Kidney tubule cell (primary cell): Measurements from ENCODE around the gene CNTNAP2.
A peak's percentile ranks its signal among the peaks of the same experiment; 100 is the strongest.

ENCODE experiments used
- DNase-seq: peaks from one replicate; pipeline ENCODE4 v3.0.0-alpha.2; 2018; ENCODE audit warnings: low spot score

The CNTNAP2 gene

GRCh38 chr7:147261693-147262092, 1145.1 kb downstream of the CNTNAP2 start:
- no peak for DNase-seq

DNA sequence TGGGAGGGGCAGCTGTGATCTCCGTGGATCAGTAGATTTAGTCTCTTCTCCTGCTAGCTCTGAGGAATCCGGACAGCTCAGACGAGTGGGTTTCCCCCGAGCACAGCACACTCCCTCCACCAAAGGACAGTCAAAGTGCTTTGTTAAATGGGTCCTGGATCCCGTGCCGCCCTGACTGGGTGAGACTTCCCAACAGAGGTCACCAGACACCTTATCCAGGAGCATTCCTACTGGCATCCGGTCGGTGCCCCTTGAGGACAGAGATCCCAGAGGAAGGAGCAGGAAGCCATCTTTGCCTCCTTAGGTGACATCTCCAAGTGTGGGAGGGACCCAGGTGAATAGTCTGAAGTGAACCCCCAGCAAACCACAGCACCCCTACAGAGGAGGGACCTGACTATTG, 1148.9 kb downstream of the CNTNAP2 start:
- DNase-seq: no peak

- DNase-seq: no peak
These were observed 1159.5 kb downstream of the CNTNAP2 start for GRCh38 chr7:147276106-147276505.

DNA sequence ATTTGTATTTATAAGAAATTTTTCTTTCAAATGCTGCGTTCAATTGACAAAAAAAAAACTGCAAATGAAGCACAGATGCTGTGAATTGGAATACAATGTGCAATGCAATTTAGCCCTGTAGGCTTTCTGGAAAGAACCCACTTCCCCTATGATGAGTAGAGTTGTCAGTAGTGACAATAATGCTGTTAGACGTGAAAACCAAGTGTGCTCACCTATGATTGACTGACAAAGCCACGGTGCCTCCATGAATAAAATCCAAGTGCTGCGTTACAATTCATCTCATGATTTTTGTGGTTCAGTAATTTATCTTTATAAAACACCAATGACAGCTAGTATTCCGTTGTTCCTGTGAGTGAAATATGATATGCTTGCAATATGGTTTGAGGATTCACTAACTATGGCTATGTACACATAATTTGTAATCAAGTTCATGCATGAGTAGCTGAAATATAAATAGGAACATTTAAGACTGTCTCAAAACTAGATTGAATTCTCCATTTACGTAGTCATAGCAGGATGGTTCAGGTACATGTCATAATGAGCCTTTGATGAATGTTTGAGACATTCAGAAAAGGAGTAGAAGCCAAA, 1160.3 kb downstream of the CNTNAP2 start:
- DNase-seq: no peak

GRCh38 chr7:147279514-147279913, 1162.9 kb downstream of the CNTNAP2 start:
- DNase-seq: no peak

DNA sequence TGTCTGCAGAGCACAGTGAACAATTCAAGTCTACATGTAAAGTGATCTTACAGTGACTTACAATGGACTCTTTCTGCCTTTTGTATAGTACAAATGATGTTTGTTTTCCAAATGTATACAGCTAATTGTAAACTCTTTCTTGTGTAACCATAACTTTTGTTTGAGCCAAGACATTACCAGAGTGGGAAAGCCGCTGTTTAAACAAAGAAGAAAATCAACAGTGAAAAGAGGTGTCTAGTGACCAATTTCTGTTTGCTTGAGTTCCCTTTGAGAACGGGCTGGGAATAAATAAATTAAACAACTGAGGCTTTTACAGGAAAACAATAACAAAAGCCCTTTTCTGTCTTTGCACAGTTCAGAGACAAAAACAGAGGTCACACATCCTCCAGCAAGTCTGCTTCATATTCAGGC, 1163.4 kb downstream of the CNTNAP2 start:
- no peak for DNase-seq

- DNase-seq: no peak
These were observed 1165.6 kb downstream of the CNTNAP2 start for GRCh38 chr7:147282204-147282603.

DNA sequence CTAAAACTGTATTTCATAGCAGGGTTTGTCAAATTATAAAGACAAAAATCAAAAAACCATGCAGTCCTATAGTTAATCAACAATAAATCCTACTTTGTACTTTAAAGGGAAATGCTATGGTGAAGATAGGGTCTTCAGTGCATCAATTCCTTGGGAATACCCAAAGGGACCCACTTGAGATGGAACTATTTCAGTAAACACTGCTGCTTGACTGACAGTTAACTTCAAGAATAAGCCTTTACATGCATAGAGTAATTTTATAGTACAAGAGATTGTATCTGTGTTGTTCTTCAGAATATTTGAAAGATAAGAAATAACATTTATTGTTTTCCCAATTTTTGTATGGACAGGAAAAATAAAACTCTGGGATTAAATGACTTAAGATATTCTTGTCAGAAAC, 1179.6 kb downstream of the CNTNAP2 start:
- no peak for DNase-seq

- no peak for DNase-seq
These were observed 1180.4 kb downstream of the CNTNAP2 start for GRCh38 chr7:147296986-147297385.

DNA sequence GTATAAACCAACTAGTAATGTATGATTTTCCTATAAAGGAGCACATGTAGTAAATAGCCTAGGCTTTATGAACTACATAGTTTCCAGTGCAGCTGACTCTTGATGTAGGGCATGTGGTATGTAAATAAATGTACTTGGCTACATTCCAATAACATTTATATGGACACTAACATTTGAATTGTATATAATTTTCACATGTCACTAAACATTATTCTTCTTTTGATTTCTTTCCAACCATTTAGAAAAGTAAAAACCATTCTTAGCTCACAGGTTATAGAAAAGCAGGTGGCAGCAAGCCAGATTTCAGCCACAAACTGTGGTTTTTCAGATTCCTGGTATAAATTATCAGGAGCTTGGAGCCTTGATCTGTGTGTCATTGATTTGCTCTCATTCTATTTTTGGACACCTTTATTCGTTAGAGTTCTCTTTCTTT, 1182.0 kb downstream of the CNTNAP2 start:
- DNase-seq: no peak

DNA sequence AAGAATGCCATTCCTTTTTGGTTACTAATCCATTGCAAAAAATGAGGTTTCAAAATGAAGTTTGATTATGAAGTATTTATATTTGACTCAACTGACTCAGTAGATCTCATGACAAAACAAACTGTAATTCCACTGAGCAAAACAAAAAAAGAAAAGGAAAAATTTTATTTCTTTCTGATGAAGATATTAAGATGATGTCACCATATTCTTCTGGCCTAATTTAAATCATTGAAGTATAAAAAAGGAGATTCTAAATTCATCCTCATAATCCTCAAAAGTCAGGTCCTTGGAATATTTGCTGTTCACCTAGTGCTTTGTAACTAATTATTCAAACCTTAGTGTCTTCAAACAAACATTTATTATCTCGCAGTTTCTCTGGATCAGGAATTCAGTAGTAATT, 1183.7 kb downstream of the CNTNAP2 start:
- no peak for DNase-seq

DNA sequence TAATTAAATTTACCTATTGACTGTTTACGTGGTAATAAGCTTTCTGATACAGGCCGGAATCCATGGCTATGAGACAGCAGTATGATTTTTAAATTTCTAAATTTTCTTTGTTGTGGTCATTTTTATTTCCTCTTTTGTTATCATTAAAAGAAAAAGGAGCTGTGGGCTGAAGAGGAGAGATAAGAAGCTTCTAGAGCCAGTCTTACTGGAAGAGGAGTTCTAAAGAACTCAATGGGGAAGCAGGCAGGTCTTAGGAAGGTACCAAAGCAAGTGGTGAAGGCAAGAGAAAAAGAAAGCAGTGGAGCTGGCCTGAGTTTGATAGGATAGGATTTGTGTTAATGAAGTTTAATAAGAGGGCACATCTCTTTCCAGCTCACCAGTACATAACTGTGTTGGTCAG, 1187.8 kb downstream of the CNTNAP2 start:
- DNase-seq: no peak

DNA sequence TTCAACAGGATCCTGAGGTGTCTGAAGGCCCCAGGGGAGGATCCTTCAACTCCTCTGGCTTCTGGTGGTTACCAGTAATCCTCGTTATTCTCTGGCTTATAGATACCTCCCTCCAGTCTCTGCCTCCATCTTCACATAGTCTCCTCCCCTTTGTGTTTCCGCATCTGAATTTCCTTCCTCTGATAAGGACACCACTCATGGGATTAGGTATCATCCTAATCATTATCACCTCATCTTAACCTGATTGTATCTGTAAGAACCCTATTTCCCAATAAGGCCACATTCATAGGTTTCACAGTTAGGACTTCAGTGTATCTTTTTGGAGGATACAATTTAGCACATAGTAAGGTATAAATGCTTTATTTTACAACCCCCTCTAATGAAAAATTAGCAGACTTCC, 1189.2 kb downstream of the CNTNAP2 start:
- DNase-seq: no peak

DNA sequence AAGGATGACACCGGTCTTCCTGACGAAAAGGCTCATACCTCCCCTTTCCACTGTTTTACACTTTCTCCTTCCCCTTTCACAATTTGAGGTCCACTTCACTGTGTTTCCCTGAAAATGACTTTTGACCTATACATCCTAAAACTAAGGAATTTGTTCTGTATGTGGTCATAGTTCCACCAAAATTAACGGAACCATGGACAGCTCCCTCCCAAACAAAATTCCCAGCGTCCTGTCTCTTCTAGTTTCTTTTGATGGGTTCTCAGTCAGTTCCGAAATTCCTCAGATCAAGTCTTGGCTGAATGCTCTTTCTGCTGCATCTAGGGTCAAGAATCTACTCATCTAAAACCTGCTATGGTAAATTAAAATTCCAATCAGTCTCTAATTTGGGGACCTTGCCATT, 1191.9 kb downstream of the CNTNAP2 start:
- DNase-seq: no peak

GRCh38 chr7:147311336-147311735, 1194.7 kb downstream of the CNTNAP2 start:
- no peak for DNase-seq

- DNase-seq: no peak
These were observed 1204.9 kb downstream of the CNTNAP2 start for GRCh38 chr7:147321504-147321903.

GRCh38 chr7:147332988-147333387, 1216.4 kb downstream of the CNTNAP2 start:
- no peak for DNase-seq

DNA sequence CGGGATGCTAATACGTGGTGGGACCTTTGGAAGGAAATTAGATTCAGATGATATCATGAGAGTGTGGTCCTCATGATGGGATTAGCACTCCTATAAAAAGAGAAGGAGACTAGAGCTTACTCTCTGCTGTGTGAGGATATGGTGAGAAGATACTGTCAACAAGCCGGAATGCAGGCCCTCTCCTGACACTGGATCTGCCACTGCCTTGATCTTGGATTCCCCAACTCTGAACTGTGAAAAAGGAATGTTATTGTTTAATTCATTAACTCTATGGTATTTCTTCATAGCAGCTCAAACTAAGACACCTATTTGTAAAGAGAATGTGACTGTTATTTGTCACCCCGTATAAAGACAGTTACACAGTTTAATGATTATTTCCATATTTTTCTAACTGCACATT, 1246.5 kb downstream of the CNTNAP2 start:
- peak; percentile 54 for DNase-seq

DNA sequence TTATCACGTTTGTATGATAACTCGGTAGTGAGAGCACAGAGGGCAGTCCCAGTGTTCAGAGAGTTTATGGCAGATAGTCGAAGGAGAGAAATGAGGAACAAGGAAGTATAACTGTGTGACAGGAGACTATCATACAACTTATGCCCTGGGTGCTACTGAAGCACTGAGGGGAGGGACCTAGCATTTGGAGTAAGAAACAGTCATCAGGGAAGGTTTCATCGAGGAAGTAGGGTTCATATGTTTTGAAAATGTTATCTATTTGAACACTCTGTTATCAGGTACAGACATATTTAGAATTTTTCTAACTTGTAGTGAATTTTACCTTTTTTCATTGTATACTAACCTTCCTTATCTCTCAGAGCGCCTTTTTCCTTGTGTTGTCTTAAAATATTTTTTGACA, 1259.6 kb downstream of the CNTNAP2 start:
- no peak for DNase-seq

GRCh38 chr7:147380926-147381325, 1264.3 kb downstream of the CNTNAP2 start:
- no peak for DNase-seq

GRCh38 chr7:147394329-147394728, 1277.7 kb downstream of the CNTNAP2 start:
- DNase-seq: no peak

DNA sequence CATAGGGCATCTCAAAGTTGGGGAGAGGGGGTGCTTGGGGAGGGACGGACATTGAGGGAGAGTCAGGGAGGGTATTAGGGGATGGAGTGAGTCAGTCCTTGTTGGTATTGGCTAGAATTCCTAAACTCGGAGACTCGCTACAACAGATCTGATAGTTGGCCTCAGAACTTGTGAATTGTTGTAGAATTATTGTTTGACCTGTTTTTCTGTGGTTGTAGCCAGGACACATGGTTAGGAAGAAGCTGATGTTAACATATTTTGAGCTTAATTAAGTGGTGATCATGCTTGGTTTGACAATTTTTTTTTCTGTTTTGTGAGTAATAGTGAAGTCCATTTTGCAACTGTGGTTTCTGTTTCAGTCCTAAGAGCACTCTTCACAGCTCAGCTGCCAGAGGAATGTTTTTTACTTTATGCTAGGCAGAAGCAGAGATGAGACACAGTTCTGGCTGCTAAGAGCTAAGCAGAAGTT, 1283.7 kb downstream of the CNTNAP2 start:
- peak; percentile 79 for DNase-seq

DNA sequence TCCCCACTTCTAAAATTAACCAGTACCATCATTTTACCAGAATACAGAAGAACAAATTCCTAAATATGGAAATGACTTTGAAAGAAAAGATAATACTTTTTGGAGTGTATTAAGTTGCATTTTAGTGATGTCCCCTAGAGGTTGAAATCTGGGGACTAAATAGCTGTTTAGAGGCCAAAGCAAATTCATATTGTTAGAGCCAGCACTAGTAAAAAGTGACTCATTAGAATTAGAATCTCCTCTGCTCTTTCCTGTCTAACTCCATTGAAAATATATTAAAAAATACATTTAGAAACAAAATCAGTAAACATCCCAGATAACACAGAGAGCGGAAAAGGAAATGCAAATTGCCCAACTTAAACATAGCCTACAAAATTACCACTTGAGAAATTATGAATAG, 1284.3 kb downstream of the CNTNAP2 start:
- DNase-seq: no peak

DNA sequence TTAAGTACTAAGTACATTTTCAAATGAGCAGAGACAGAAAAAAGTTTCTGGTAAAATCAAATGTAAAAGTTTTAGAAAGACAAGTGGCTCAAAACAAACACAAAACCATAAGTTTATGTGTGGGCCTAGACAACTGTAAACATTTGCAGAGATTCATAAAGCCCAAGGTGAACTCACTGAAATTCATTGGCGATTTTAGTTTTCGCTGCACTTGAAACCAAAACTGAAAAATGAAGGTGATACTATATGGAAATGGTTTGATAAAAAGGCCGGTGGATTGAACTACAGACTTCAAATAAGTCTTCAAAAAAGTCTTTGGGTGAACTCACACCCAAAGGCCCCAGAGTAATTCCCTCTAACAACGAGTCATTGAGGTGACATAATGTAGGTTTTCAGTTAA, 1289.0 kb downstream of the CNTNAP2 start:
- no peak for DNase-seq
